ENCODE results near the gene PRMT2. TPM values are rescaled to one million over a fixed set of nuclear protein-coding genes. Genes with fewer than 3 reads are reported as not detected.

PRMT2 gene
- total RNA-seq, 2 donors from 2014 or later, result 89.1 to 102 TPM

DNA sequence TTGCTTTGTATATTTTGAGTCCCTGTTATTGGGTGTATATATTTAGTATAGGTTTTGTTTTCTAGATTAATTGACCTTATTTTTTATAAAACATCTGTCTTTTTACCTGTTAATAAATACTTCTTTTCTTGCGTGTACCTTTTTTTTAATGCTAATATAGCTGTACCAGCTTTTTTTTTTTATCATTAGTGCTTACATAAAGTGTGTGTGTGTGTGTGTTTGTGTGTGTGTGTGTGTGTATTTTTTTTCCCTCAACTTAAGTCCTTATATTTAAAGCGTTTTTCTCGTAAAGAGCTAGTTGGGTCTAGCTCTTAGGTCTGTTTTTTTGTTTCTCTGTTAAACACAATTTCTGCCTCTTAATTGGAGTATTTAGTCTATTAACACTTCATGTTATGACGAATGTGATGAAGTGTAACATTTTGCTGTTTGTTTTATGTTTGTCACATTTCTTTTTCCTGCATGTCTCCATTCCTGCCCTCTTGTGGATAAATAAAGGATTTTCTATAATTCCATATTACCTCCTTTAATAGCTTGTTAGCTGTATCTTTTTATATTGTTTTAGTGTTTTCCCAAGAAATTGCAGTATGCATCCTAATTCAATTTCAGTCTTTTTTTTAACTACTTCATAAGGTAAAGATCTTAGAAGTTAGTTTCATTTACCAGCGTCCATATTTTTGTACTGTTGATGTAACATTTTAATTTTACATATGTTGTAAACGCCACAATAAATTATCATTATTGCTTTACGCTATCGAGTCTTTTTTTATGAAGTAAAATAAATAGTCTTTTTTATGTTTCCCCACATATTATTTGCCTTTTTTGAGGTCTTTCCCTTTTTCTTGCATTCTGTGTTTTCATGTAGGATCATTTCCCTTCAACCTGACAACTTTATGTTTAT, 4.3 kb downstream of the PRMT2 start:
- H3K27ac Mint-ChIP-seq, result peak overlapping the region; percentile 80
- H3K4me1 Mint-ChIP-seq, result peaks cover 42% of the 10 kb centered on the region
- ATAC-seq, result no peak
- no peak for DNase-seq
- H3K27me3 Mint-ChIP-seq, result no peaks in the 10 kb centered on the region
- peak overlapping the region; percentile 77 for H3K4me3 Mint-ChIP-seq
- H3K36me3 Mint-ChIP-seq (ENCODE audit: low read depth), result peaks cover 9% of the 10 kb centered on the region
- H3K9me3 ChIP-seq (ENCODE audit: control insufficient read depth, low read length, poor library complexity, severe bottlenecking), result no peaks in the 10 kb centered on the region

DNA sequence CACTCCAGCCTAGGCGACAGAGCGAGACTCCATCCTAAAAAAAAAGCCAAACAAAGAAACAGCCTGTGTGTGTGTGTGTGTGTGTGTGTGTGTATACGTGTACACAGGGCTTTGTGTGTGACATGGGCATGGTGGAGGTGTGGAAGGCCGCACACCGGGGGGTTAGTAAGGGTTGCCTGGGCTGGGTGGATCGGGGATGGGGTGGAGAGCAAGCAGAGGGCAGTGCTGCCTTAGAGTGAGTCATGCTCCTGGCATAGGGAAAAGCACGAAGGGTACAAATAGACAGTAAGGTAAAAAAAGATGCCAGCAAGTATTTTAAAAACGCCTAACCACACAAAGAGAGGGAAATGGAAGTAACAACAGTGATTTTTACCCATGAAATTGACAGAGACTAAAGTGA, 6.2 kb downstream of the PRMT2 start:
- peaks cover 38% of the 10 kb centered on the region for H3K4me1 Mint-ChIP-seq
- no peak overlapping the region for H3K27ac Mint-ChIP-seq
- H3K9me3 ChIP-seq (ENCODE audit: control insufficient read depth, low read length, poor library complexity, severe bottlenecking), result no peaks in the 10 kb centered on the region
- H3K4me3 Mint-ChIP-seq, result no peak overlapping the region
- ATAC-seq (no peak), DNase-seq (no peak)
- H3K36me3 Mint-ChIP-seq (ENCODE audit: low read depth), result peaks cover 14% of the 10 kb centered on the region
- no peaks in the 10 kb centered on the region for H3K27me3 Mint-ChIP-seq

- Mint-ChIP-seq H3K36me3 (ENCODE audit: low read depth) (peaks cover 15% of the 10 kb centered on the region), H3K4me3 (no peak overlapping the region), H3K4me1 (peaks cover 26% of the 10 kb centered on the region), H3K27ac (no peak overlapping the region), H3K27me3 (no peaks in the 10 kb centered on the region)
- no peaks in the 10 kb centered on the region for H3K9me3 ChIP-seq (ENCODE audit: control insufficient read depth, low read length, poor library complexity, severe bottlenecking)
- DNase-seq (no peak), ATAC-seq (no peak)
Observed at GRCh38 chr21:46643379-46644177, 8.1 kb downstream of the PRMT2 start.

GRCh38 chr21:46645840-46646239, 10.4 kb downstream of the PRMT2 start:
- ATAC-seq, result no peak
- H3K27ac Mint-ChIP-seq, result no peak overlapping the region
- H3K36me3 Mint-ChIP-seq (ENCODE audit: low read depth), result peaks cover 10% of the 10 kb centered on the region

GRCh38 chr21:46646541-46647154, 11.2 kb downstream of the PRMT2 start:
- Mint-ChIP-seq H3K27ac (peak overlapping the region; percentile 39), H3K36me3 (ENCODE audit: low read depth) (peaks cover 8% of the 10 kb centered on the region), H3K4me3 (no peak overlapping the region), H3K27me3 (no peaks in the 10 kb centered on the region), H3K4me1 (peaks cover 16% of the 10 kb centered on the region)
- DNase-seq (no peak), ATAC-seq (no peak)
- H3K9me3 ChIP-seq (ENCODE audit: control insufficient read depth, low read length, poor library complexity, severe bottlenecking), result no peaks in the 10 kb centered on the region

More at GRCh38 chr21:46645840-46646239, 10.4 kb downstream of the PRMT2 start:
- DNase-seq, result no peak
- no peaks in the 10 kb centered on the region for H3K27me3 Mint-ChIP-seq
- H3K4me3 Mint-ChIP-seq, result no peak overlapping the region
- no peaks in the 10 kb centered on the region for H3K9me3 ChIP-seq (ENCODE audit: control insufficient read depth, low read length, poor library complexity, severe bottlenecking)
- peaks cover 18% of the 10 kb centered on the region for H3K4me1 Mint-ChIP-seq

- Mint-ChIP-seq H3K27me3 (no peaks in the 10 kb centered on the region), H3K36me3 (ENCODE audit: low read depth) (peaks cover 16% of the 10 kb centered on the region), H3K4me1 (peaks cover 12% of the 10 kb centered on the region), H3K4me3 (no peak overlapping the region), H3K27ac (no peak overlapping the region)
- ATAC-seq (no peak), DNase-seq (no peak)
- H3K9me3 ChIP-seq (ENCODE audit: control insufficient read depth, low read length, poor library complexity, severe bottlenecking), result no peaks in the 10 kb centered on the region
Observed at GRCh38 chr21:46648539-46648938, 13.1 kb downstream of the PRMT2 start.

DNA sequence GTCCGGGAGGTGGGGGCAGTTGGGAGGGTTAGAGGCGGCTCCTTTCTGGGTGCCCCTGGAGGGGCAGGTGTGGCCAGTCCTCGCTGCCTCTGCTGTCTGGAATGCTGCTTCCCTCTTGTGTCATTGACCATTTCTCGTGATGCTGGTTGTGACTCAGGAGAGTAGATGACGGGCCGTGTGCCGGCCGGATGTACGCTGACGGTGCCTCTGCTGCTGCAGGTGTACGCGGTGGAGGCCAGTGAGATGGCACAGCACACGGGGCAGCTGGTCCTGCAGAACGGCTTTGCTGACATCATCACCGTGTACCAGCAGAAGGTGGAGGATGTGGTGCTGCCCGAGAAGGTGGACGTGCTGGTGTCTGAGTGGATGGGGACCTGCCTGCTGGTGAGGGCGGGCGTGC, 13.9 kb downstream of the PRMT2 start:
- Mint-ChIP-seq H3K4me3 (no peak overlapping the region), H3K36me3 (ENCODE audit: low read depth) (peaks cover 20% of the 10 kb centered on the region), H3K27me3 (no peaks in the 10 kb centered on the region), H3K27ac (no peak overlapping the region), H3K4me1 (peaks cover 12% of the 10 kb centered on the region)
- no peaks in the 10 kb centered on the region for H3K9me3 ChIP-seq (ENCODE audit: control insufficient read depth, low read length, poor library complexity, severe bottlenecking)
- no peak for ATAC-seq
- DNase-seq, result no peak

GRCh38 chr21:46650476-46651098, 15.1 kb downstream of the PRMT2 start:
- no peak for ATAC-seq

GRCh38 chr21:46651121-46651520, 15.6 kb downstream of the PRMT2 start:
- Mint-ChIP-seq H3K27ac (no peak overlapping the region), H3K4me1 (peaks cover 11% of the 10 kb centered on the region), H3K27me3 (no peaks in the 10 kb centered on the region), H3K36me3 (ENCODE audit: low read depth) (peaks cover 20% of the 10 kb centered on the region), H3K4me3 (no peak overlapping the region)
- ATAC-seq (no peak), DNase-seq (no peak)
- no peaks in the 10 kb centered on the region for H3K9me3 ChIP-seq (ENCODE audit: control insufficient read depth, low read length, poor library complexity, severe bottlenecking)

More at GRCh38 chr21:46650476-46651098, 15.1 kb downstream of the PRMT2 start:
- Mint-ChIP-seq H3K27ac (no peak overlapping the region), H3K4me3 (no peak overlapping the region), H3K27me3 (no peaks in the 10 kb centered on the region), H3K4me1 (peaks cover 12% of the 10 kb centered on the region), H3K36me3 (ENCODE audit: low read depth) (peaks cover 20% of the 10 kb centered on the region)
- no peaks in the 10 kb centered on the region for H3K9me3 ChIP-seq (ENCODE audit: control insufficient read depth, low read length, poor library complexity, severe bottlenecking)
- no peak for DNase-seq

DNA sequence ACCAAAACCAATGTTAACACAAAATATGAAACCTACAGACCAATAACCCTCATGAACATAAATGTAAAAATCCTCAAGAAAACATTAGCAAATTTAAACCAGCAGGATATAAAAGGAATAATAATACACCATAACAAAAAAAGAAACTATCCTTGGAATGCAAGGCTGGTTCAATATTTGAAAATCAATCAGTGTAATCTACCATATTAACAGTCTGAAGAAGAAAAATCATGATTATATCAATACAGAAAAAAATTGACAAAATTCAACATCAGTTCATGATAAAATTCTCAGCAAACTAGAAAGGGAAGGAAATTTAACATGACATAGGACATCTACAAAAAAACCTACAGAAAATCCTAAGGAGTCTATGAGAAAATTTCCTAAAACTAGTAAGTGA, 19.8 kb downstream of the PRMT2 start:
- no peak for DNase-seq
- H3K9me3 ChIP-seq (ENCODE audit: control insufficient read depth, low read length, poor library complexity, severe bottlenecking), result no peaks in the 10 kb centered on the region
- H3K36me3 Mint-ChIP-seq (ENCODE audit: low read depth), result peaks cover 15% of the 10 kb centered on the region
- H3K4me3 Mint-ChIP-seq, result no peak overlapping the region
- H3K4me1 Mint-ChIP-seq, result peaks cover 7% of the 10 kb centered on the region
- ATAC-seq, result no peak
- H3K27me3 Mint-ChIP-seq, result no peaks in the 10 kb centered on the region
- H3K27ac Mint-ChIP-seq, result no peak overlapping the region

GRCh38 chr21:46656820-46657219, 21.3 kb downstream of the PRMT2 start:
- ATAC-seq (no peak), DNase-seq (no peak)
- Mint-ChIP-seq H3K4me1 (peaks cover 7% of the 10 kb centered on the region), H3K36me3 (ENCODE audit: low read depth) (peaks cover 13% of the 10 kb centered on the region), H3K27ac (peak overlapping the region; percentile 51), H3K27me3 (no peaks in the 10 kb centered on the region), H3K4me3 (no peak overlapping the region)
- no peaks in the 10 kb centered on the region for H3K9me3 ChIP-seq (ENCODE audit: control insufficient read depth, low read length, poor library complexity, severe bottlenecking)

DNA sequence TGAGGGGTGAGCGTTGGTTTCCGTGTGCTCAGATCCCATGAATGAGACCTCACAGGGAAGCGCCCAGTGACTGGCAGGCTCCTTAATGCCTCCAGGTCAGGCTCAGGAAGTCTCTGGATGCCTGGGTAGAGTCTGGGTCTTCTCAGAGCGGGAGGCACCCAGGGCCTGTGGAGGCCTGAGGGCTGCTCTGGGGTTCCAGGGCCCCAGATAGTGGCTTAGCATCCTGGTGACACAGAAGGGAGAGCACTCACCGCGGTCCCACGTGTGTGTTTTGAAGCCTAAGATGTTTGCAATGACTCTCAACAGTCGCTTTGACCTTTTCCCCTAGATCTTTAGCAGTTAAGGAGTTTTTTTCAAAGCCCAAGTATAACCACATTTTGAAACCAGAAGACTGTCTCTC, 25.0 kb downstream of the PRMT2 start:
- DNase-seq (no peak), ATAC-seq (no peak)
- peaks cover 4% of the 10 kb centered on the region for H3K36me3 Mint-ChIP-seq (ENCODE audit: low read depth)
- H3K27me3 Mint-ChIP-seq, result no peaks in the 10 kb centered on the region
- no peak overlapping the region for H3K27ac Mint-ChIP-seq
- no peak overlapping the region for H3K4me3 Mint-ChIP-seq
- peaks cover 11% of the 10 kb centered on the region for H3K4me1 Mint-ChIP-seq
- no peaks in the 10 kb centered on the region for H3K9me3 ChIP-seq (ENCODE audit: control insufficient read depth, low read length, poor library complexity, severe bottlenecking)

GRCh38 chr21:46661211-46661625, 25.7 kb downstream of the PRMT2 start:
- peak overlapping the region; percentile 15 for H3K4me3 Mint-ChIP-seq
- no peak overlapping the region for H3K27ac Mint-ChIP-seq

More at GRCh38 chr21:46661211-46661625, 25.7 kb downstream of the PRMT2 start:
- Mint-ChIP-seq H3K27me3 (no peaks in the 10 kb centered on the region), H3K4me1 (peaks cover 12% of the 10 kb centered on the region), H3K36me3 (ENCODE audit: low read depth) (peaks cover 5% of the 10 kb centered on the region)
- no peaks in the 10 kb centered on the region for H3K9me3 ChIP-seq (ENCODE audit: control insufficient read depth, low read length, poor library complexity, severe bottlenecking)
- DNase-seq (peak; percentile 29 to 44 (median 42)), ATAC-seq (peak; percentile 85)
